Stimulated activated CD8-positive, alpha-beta memory T cell treated with anti-CD3 and anti-CD28 coated beads, Interleukin-7, amount 100 ng/mL, for 4 hours (primary cell): Measurements from ENCODE around the gene ADAM30.
"Not testable (repeated sequence)": the region's sequence is repeated elsewhere in the genome, so short reads cannot be mapped to it uniquely, and the experiment has no call there.

Source experiments
- DNase-seq, 2 donors: peaks; one replicate each; pipeline ENCODE4 v3.0.0-alpha.2; 2020; ENCODE audit warnings: low read depth in 2 of 2

ADAM30 gene

GRCh38 chr1:119874186-119874585 is 22.1 kb downstream of the ADAM30 start:
- DNase-seq, result no peak

GRCh38 chr1:119873135-119874015 is 22.9 kb downstream of the ADAM30 start:
- no peak for DNase-seq

- DNase-seq, result no peak
Measured at GRCh38 chr1:119871881-119872280, 24.4 kb downstream of the ADAM30 start.

- peak; percentile 15 to 39 for DNase-seq
Measured at GRCh38 chr1:119870917-119871596, 25.3 kb downstream of the ADAM30 start.

GRCh38 chr1:119869995-119870394 is 26.3 kb downstream of the ADAM30 start:
- DNase-seq, result no peak

GRCh38 chr1:119868176-119868575 is 28.1 kb downstream of the ADAM30 start:
- DNase-seq, result no peak

GRCh38 chr1:119866451-119866850 is 29.9 kb downstream of the ADAM30 start:
- no peak for DNase-seq

GRCh38 chr1:119865627-119866026 is 30.7 kb downstream of the ADAM30 start:
- no peak for DNase-seq

GRCh38 chr1:119862276-119862675 is 34.0 kb downstream of the ADAM30 start:
- no peak for DNase-seq

GRCh38 chr1:119861547-119861946 is 34.8 kb downstream of the ADAM30 start:
- DNase-seq, result no peak

GRCh38 chr1:119859647-119860046 is 36.7 kb downstream of the ADAM30 start:
- no peak for DNase-seq

GRCh38 chr1:119858556-119859214 is 37.6 kb downstream of the ADAM30 start:
- not testable (repeated sequence) for DNase-seq

- DNase-seq, result no peak
Measured at GRCh38 chr1:119858126-119858525, 38.2 kb downstream of the ADAM30 start.

GRCh38 chr1:119853155-119853554 is 43.2 kb downstream of the ADAM30 start:
- no peak for DNase-seq

GRCh38 chr1:119844206-119844605 is 52.1 kb downstream of the ADAM30 start:
- DNase-seq, result not testable (repeated sequence)
